HEK293 (cell line): ENCODE measurements around the gene ZMYND10.
A peak's percentile ranks its signal among the peaks of the same experiment; 100 is the strongest.

Experiments used
- CTCF ChIA-PET: fragments of 350-600 bp; formaldehyde crosslinking; extraction: SDS; loops from one replicate; lab custom pipeline; 2021; ENCODE audit warnings: antibody characterized with exemption; lab: Yijun Ruan, JAX
- POLR2A ChIA-PET: fragments of 300-600 bp; formaldehyde crosslinking; extraction: SDS; loops from one replicate; lab custom pipeline; 2020; ENCODE audit warnings: antibody characterized with exemption, inconsistent platforms; lab: Yijun Ruan, JAX
- H3K27ac ChIP-seq: fragments of 200-500 bp; sonication (Bioruptor generic); 2 replicates; pipeline ENCODE4 v1.5.1; 2014; ENCODE audit warnings: low read depth, low read length, control low read depth, inconsistent platforms; ENCODE audit errors: extremely low read depth
- H3K36me3 ChIP-seq, 2 experiments: fragments of 200-500 bp in 1 of 2; sonication (Bioruptor generic) in 1 of 2; 1 replicate in 1 of 2; 2 replicates in 1 of 2; pipeline ENCODE4 v1.5.1; 2014 to 2017; ENCODE audit warnings: inconsistent platforms in 2 of 2, low read length in 2 of 2; ENCODE audit not compliant: control insufficient read depth in 2 of 2, insufficient read depth in 1 of 2
- H3K4me1 ChIP-seq: fragments of 200-500 bp; sonication (Bioruptor generic); 2 replicates; pipeline ENCODE4 v1.5.1; 2014; ENCODE audit warnings: mild to moderate bottlenecking, low read length, inconsistent platforms; ENCODE audit not compliant: control insufficient read depth, insufficient read depth
- H3K4me3 ChIP-seq: 2 replicates; pipeline ENCODE4 v1.5.1; 2011; ENCODE audit warnings: low read depth, mild to moderate bottlenecking, control low read depth, low read length, moderate library complexity
- H3K9me3 ChIP-seq: fragments of 200-500 bp; sonication (Bioruptor generic); 2 replicates; pipeline ENCODE4 v1.5.1; 2014; ENCODE audit warnings: low read depth, low read length, inconsistent platforms; ENCODE audit not compliant: control insufficient read depth, insufficient read depth
- CTCF ChIP-seq: fragments of 450-650 bp; formaldehyde crosslinking; IDR thresholded peaks from 2 replicates; pipeline ENCODE4 v1.5.1; 2016; ENCODE audit warnings: missing biosample characterization, missing genetic modification characterization
- FEZF1 ChIP-seq: fragments of 450-650 bp; formaldehyde crosslinking; IDR thresholded peaks from 2 replicates; pipeline ENCODE4 v1.5.1; 2016; ENCODE audit warnings: missing biosample characterization, missing genetic modification characterization
- GLIS1 ChIP-seq: fragments of 450-650 bp; formaldehyde crosslinking; IDR thresholded peaks from 2 replicates; pipeline ENCODE4 v1.5.1; 2016; ENCODE audit warnings: missing biosample characterization, missing genetic modification characterization
- INSM2 ChIP-seq: fragments of 450-650 bp; formaldehyde crosslinking; IDR thresholded peaks from 2 replicates; pipeline ENCODE4 v1.5.1; 2016; ENCODE audit warnings: missing biosample characterization, missing genetic modification characterization
- KLF1 ChIP-seq: fragments of 450-650 bp; formaldehyde crosslinking; IDR thresholded peaks from 2 replicates; pipeline ENCODE4 v1.5.1; 2016; ENCODE audit warnings: missing biosample characterization, missing genetic modification characterization
- KLF16 ChIP-seq: fragments of 450-650 bp; formaldehyde crosslinking; IDR thresholded peaks from 2 replicates; pipeline ENCODE4 v1.5.1; 2017; ENCODE audit warnings: missing biosample characterization, missing genetic modification characterization
- KLF8 ChIP-seq: fragments of 450-650 bp; formaldehyde crosslinking; IDR thresholded peaks from 2 replicates; pipeline ENCODE4 v1.5.1; 2016; ENCODE audit warnings: missing biosample characterization, missing genetic modification characterization
- OVOL3 ChIP-seq: fragments of 450-650 bp; formaldehyde crosslinking; IDR thresholded peaks from 2 replicates; pipeline ENCODE4 v1.5.1; 2016; ENCODE audit warnings: missing biosample characterization, missing genetic modification characterization
- PRDM6 ChIP-seq: fragments of 450-650 bp; formaldehyde crosslinking; IDR thresholded peaks from 2 replicates; pipeline ENCODE4 v1.5.1; 2017; ENCODE audit warnings: missing biosample characterization, missing genetic modification characterization
- SP7 ChIP-seq: fragments of 450-650 bp; formaldehyde crosslinking; IDR thresholded peaks from 2 replicates; pipeline ENCODE4 v1.5.1; 2016; ENCODE audit warnings: missing biosample characterization, missing genetic modification characterization
- TRIM28 ChIP-seq: IDR thresholded peaks from 2 replicates; pipeline ENCODE4 v1.6.1; 2011; ENCODE audit warnings: low read length, control low read depth, borderline replicate concordance
- ZBTB1 ChIP-seq: fragments of 450-650 bp; formaldehyde crosslinking; IDR thresholded peaks from 2 replicates; pipeline ENCODE4 v1.5.1; 2016; ENCODE audit warnings: missing biosample characterization, missing genetic modification characterization
- ZBTB48 ChIP-seq: fragments of 450-650 bp; formaldehyde crosslinking; IDR thresholded peaks from 2 replicates; pipeline ENCODE4 v1.5.1; 2016; ENCODE audit warnings: missing biosample characterization, missing genetic modification characterization
- ZEB2 ChIP-seq: fragments of 450-650 bp; formaldehyde crosslinking; IDR thresholded peaks from 2 replicates; pipeline ENCODE4 v1.5.1; 2016; ENCODE audit warnings: missing biosample characterization, missing genetic modification characterization
- ZFP69B ChIP-seq: fragments of 450-650 bp; formaldehyde crosslinking; IDR thresholded peaks from 2 replicates; pipeline ENCODE4 v1.5.1; 2016; ENCODE audit warnings: missing biosample characterization, missing genetic modification characterization
- ZNF121 ChIP-seq: fragments of 450-650 bp; formaldehyde crosslinking; IDR thresholded peaks from 2 replicates; pipeline ENCODE4 v1.5.1; 2016; ENCODE audit warnings: missing biosample characterization, missing genetic modification characterization
- ZNF133 ChIP-seq: fragments of 450-650 bp; formaldehyde crosslinking; IDR thresholded peaks from 2 replicates; pipeline ENCODE4 v1.5.1; 2016; ENCODE audit warnings: missing biosample characterization, missing genetic modification characterization
- ZNF169 ChIP-seq: fragments of 450-650 bp; formaldehyde crosslinking; IDR thresholded peaks from 2 replicates; pipeline ENCODE4 v1.5.1; 2016; ENCODE audit warnings: missing biosample characterization, missing genetic modification characterization
- ZNF274 ChIP-seq, 2 experiments: fragments of 200-500 bp in 1 of 2; fragments of 450-650 bp in 1 of 2; sonication (Bioruptor generic) in 1 of 2; formaldehyde crosslinking in 1 of 2; IDR thresholded peaks; 2 replicates each; pipeline versions ENCODE4 v1.5.1 to v1.6.1; 2014 to 2016; ENCODE audit warnings: borderline replicate concordance in 1 of 2, inconsistent platforms in 1 of 2, low read length in 1 of 2, missing biosample characterization in 1 of 2, missing genetic modification characterization in 1 of 2
- ZNF335 ChIP-seq: fragments of 450-650 bp; formaldehyde crosslinking; conservative IDR thresholded peaks from 2 replicates; pipeline ENCODE4 v1.5.1; 2016; ENCODE audit warnings: missing biosample characterization, missing genetic modification characterization
- ZNF341 ChIP-seq: fragments of 450-650 bp; formaldehyde crosslinking; IDR thresholded peaks from 2 replicates; pipeline ENCODE4; 2016; ENCODE audit warnings: low read depth, missing biosample characterization, missing genetic modification characterization
- ZNF398 ChIP-seq: fragments of 450-650 bp; formaldehyde crosslinking; IDR thresholded peaks from 2 replicates; pipeline ENCODE4 v1.5.1; 2017; ENCODE audit warnings: missing biosample characterization, missing genetic modification characterization
- ZNF501 ChIP-seq: fragments of 450-650 bp; formaldehyde crosslinking; IDR thresholded peaks from 2 replicates; pipeline ENCODE4 v1.5.1; 2016; ENCODE audit warnings: missing biosample characterization, missing genetic modification characterization
- ZNF600 ChIP-seq: fragments of 450-650 bp; formaldehyde crosslinking; IDR thresholded peaks from 2 replicates; pipeline ENCODE4 v1.5.1; 2016; ENCODE audit warnings: missing biosample characterization, missing genetic modification characterization
- ZNF76 ChIP-seq: fragments of 450-650 bp; formaldehyde crosslinking; IDR thresholded peaks from 2 replicates; pipeline ENCODE4; 2016; ENCODE audit warnings: low read depth, missing biosample characterization, missing genetic modification characterization, borderline replicate concordance
- ZNF777 ChIP-seq: fragments of 450-650 bp; formaldehyde crosslinking; IDR thresholded peaks from 2 replicates; pipeline ENCODE4 v1.5.1; 2017; ENCODE audit warnings: missing biosample characterization, missing genetic modification characterization, borderline replicate concordance
- ZSCAN16 ChIP-seq: fragments of 450-650 bp; formaldehyde crosslinking; IDR thresholded peaks from 2 replicates; pipeline ENCODE4 v1.5.1; 2016; ENCODE audit warnings: missing biosample characterization, missing genetic modification characterization
- ZXDB ChIP-seq: fragments of 450-650 bp; formaldehyde crosslinking; IDR thresholded peaks from 2 replicates; pipeline ENCODE4 v1.5.1; 2016; ENCODE audit warnings: missing biosample characterization, missing genetic modification characterization

The ZMYND10 gene

GRCh38 chr3:50298836-50299637, 46.5 kb downstream of the ZMYND10 start, which contains the start of the genes HYAL3 and NAA80:
Gene HYAL3 (minus strand): TSS chr3:50299405. CDS start chr3:50295602, 3,803 bp downstream.
Gene NAA80 (minus strand): TSS chr3:50299405. CDS start chr3:50297463, 1,942 bp downstream.
- peaks cover 0 to 4% of the 10 kb centered on the region in 2 experiments; a peak in 1 of 3 replicates for H3K36me3 ChIP-seq
- POLR2A ChIA-PET: interaction anchor here (0.6 to 2.2 kb wide), 17 partner anchors 9 to 270 kb away, joined by 3 to 34 read pairs (median 4); partner anchors contain the start of genes CYB561D2, GNAI2, HEMK1 and LSMEM2
- H3K4me3 ChIP-seq: peak within 1 kb of the TSS; percentile 69
- peak within 1 kb of the TSS; percentile 56 for H3K27ac ChIP-seq
- no peaks in the 10 kb centered on the region for H3K9me3 ChIP-seq
- CTCF ChIA-PET: interaction anchor here (0.6 to 2.0 kb wide), 9 partner anchors 18 to 89 kb away, joined by 3 to 7 read pairs (median 4); partner anchors contain the start of gene HYAL2
- H3K4me1 ChIP-seq: no peaks in the 10 kb centered on the region
- TF ChIP-seq TRIM28 (peak; percentile 62; the same call in 1 of the 2 replicates), KLF1 (tag by site-specific recombination) (peak; percentile 92), ZNF121 (tag by site-specific recombination) (no peak), ZBTB48 (tag by site-specific recombination) (0 out of 2 replicates have a peak, but pooled peaks have one; percentile 60), ZBTB1 (tag by site-specific recombination) (peak; percentile 50; the same call in 1 of the 2 replicates), KLF16 (peak; percentile 79), ZNF274 (IDR thresholded peaks at IDR 0.05; ENCODE audit: low read length) (no peak), ZNF274 (tag by site-specific recombination; IDR thresholded peaks at IDR 0.05; ENCODE audit: borderline replicate concordance) (no peak), ZNF777 (tag by site-specific recombination) (peak; percentile 36; the same call in 1 of the 2 replicates), ZEB2 (tag by site-specific recombination) (0 out of 2 replicates have a peak, but pooled peaks have one; percentile 33), OVOL3 (tag by site-specific recombination) (0 out of 2 replicates have a peak, but pooled peaks have one; percentile 16), ZXDB (tag by site-specific recombination) (peak; percentile 81), ZSCAN16 (tag by site-specific recombination) (no peak), ZFP69B (tag by site-specific recombination) (peak; percentile 30; the same call in 1 of the 2 replicates), ZNF600 (peak; percentile 97), GLIS1 (tag by site-specific recombination) (peak; percentile 86), CTCF (tag by site-specific recombination) (peak; percentile 85; the same call in 1 of the 2 replicates), KLF8 (tag by site-specific recombination) (peak; percentile 59; the same call in 1 of the 2 replicates), ZNF341 (tag by site-specific recombination) (peak; percentile 82), ZNF169 (tag by site-specific recombination) (0 out of 2 replicates have a peak, but pooled peaks have one; percentile 29), PRDM6 (tag by site-specific recombination) (no peak), SP7 (peak; percentile 62), ZNF398 (tag by site-specific recombination) (peak; percentile 99), ZNF76 (tag by site-specific recombination) (peak; percentile 57; the same call in 1 of the 2 replicates), ZNF133 (tag by site-specific recombination) (peak; percentile 60; the same call in 1 of the 2 replicates), FEZF1 (tag by site-specific recombination) (0 out of 2 replicates have a peak, but pooled peaks have one; percentile 38), ZNF501 (tag by site-specific recombination) (peak; percentile 87), INSM2 (tag by site-specific recombination) (0 out of 2 replicates have a peak, but pooled peaks have one; percentile 40), ZNF335 (tag by site-specific recombination) (peak; percentile 96)
